ENCODE results near the gene SPOPL.

Gene SPOPL

DNA sequence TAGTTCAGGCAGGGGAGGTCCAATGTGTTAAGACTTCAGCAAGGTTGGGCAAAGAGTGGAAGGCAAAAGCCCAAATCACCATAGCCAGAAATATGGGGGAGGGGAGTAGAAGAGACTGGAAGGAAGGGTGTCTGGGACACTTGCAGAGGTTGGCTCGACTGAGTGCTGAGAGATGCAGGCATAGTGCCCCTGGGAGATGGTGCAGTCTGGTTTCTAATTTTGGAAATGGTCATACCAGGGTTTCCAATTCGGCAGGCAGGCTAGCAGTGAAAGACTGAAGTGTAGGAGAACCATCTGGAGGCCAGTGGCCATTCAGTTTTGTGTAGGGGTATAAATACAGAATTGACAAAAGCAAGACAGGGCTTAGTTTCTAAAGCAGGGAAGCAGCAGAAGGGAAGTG, 6.2 kb upstream of the SPOPL start:
- Histone ChIP-seq H3K4me3 (ENCODE audit: low read length) (no peak overlapping the region), H3K4me1 (ENCODE audit: control insufficient read depth, insufficient read depth, low read length) (peaks cover 10% of the 10 kb centered on the region), H3K27me3 (replicated peaks; ENCODE audit: control insufficient read depth, insufficient read depth, low read length) (no peaks in the 10 kb centered on the region), H3K9ac (ENCODE audit: low read length) (no peak overlapping the region), H3K9me3 (ENCODE audit: control insufficient read depth, low read length) (no peaks in the 10 kb centered on the region), H3K36me3 (ENCODE audit: control insufficient read depth, insufficient read depth, low read length, severe bottlenecking) (no peaks in the 10 kb centered on the region)
- DNase-seq (ENCODE audit: low read depth): no peak

- DNase-seq (ENCODE audit: low read depth): no peak
Measured at GRCh38 chr2:138496096-138496651, 5.4 kb upstream of the SPOPL start.

GRCh38 chr2:138497294-138497693, 4.3 kb upstream of the SPOPL start:
- Histone ChIP-seq H3K9me3 (ENCODE audit: control insufficient read depth, low read length) (no peaks in the 10 kb centered on the region), H3K27me3 (replicated peaks; ENCODE audit: control insufficient read depth, insufficient read depth, low read length) (no peaks in the 10 kb centered on the region), H3K9ac (ENCODE audit: low read length) (no peak overlapping the region), H3K4me1 (ENCODE audit: control insufficient read depth, insufficient read depth, low read length) (peaks cover 17% of the 10 kb centered on the region), H3K36me3 (ENCODE audit: control insufficient read depth, insufficient read depth, low read length, severe bottlenecking) (no peaks in the 10 kb centered on the region), H3K4me3 (ENCODE audit: low read length) (no peak overlapping the region)
- no peak for DNase-seq (ENCODE audit: low read depth)

More at GRCh38 chr2:138496096-138496651, 5.4 kb upstream of the SPOPL start:
- Histone ChIP-seq H3K27me3 (replicated peaks; ENCODE audit: control insufficient read depth, insufficient read depth, low read length) (no peaks in the 10 kb centered on the region), H3K4me3 (ENCODE audit: low read length) (no peak overlapping the region), H3K36me3 (ENCODE audit: control insufficient read depth, insufficient read depth, low read length, severe bottlenecking) (no peaks in the 10 kb centered on the region), H3K4me1 (ENCODE audit: control insufficient read depth, insufficient read depth, low read length) (peaks cover 17% of the 10 kb centered on the region), H3K9me3 (ENCODE audit: control insufficient read depth, low read length) (no peaks in the 10 kb centered on the region), H3K9ac (ENCODE audit: low read length) (no peak overlapping the region)

DNA sequence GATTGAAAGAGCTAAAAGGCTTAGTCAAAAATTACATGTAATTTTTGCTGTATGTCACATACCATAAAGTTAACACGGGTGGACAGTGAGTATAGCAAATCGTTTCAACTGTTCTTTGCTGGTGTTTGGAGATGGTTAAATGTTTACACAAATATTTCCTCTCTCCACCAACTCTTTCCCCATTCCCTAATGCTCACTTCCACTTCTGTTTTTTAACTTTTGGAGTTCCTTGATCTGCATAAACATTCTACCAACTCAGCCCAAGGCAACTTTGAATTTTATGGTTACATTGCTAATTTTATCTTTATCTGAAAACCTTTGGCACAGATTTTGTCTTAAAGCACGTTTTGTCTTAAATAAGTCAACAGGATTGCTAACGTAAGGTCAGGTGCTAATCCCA, 1.9 kb upstream of the SPOPL start:
- H3K4me1 ChIP-seq (ENCODE audit: control insufficient read depth, insufficient read depth, low read length): peaks cover 29% of the 10 kb centered on the region
- no peaks in the 10 kb centered on the region for H3K9me3 ChIP-seq (ENCODE audit: control insufficient read depth, low read length)
- no peak overlapping the region for H3K9ac ChIP-seq (ENCODE audit: low read length)
- no peaks in the 10 kb centered on the region for H3K36me3 ChIP-seq (ENCODE audit: control insufficient read depth, insufficient read depth, low read length, severe bottlenecking)
- DNase-seq (ENCODE audit: low read depth): no peak
- H3K27me3 ChIP-seq (replicated peaks; ENCODE audit: control insufficient read depth, insufficient read depth, low read length): no peaks in the 10 kb centered on the region
- H3K4me3 ChIP-seq (ENCODE audit: low read length): no peak overlapping the region

DNA sequence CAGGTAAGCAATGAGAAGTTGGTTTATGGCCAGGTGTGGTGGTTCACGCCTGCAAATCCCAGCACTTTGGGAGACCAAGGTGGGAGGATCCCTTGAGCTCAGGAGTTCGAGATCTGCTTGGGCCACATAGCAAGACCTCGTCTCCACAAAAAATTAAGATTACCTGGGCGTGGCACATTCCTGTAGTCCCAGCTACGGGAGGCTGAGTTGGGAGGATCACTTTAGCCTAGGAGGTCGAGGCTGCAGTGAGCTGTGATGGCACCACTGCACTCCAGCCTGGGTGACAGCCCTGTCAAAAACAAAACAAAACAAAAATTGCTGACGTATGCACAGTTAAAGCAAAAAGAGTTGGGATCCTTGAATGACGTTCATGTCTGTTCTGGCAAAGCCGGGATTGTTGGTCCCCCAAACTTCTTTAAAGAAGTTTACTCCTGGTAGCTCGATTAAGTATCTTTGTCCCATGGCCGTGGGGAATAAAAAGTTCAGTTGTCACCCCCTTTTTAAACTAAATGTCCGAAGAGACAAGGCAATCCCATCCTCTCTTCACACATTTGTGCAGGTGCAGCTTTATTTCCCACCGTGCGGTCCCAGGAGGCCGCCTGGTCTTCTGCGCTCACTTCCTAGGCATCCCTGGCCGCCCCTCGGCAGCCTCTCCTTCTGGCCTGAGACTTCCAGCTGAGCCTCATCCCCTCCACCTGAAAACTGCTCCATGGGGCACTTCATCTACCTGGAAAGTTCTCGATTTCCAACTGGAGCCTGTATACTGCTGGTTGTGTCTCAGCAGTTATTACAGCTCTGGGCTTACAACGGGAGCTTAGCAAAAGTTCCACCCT, 762 bp upstream of the SPOPL start:
- Histone ChIP-seq H3K4me1 (ENCODE audit: control insufficient read depth, insufficient read depth, low read length) (peaks cover 26% of the 10 kb centered on the region), H3K9me3 (ENCODE audit: control insufficient read depth, low read length) (no peaks in the 10 kb centered on the region), H3K27me3 (replicated peaks; ENCODE audit: control insufficient read depth, insufficient read depth, low read length) (no peaks in the 10 kb centered on the region), H3K36me3 (ENCODE audit: control insufficient read depth, insufficient read depth, low read length, severe bottlenecking) (no peaks in the 10 kb centered on the region), H3K4me3 (ENCODE audit: low read length) (peak overlapping the region; percentile 90), H3K9ac (ENCODE audit: low read length) (peak overlapping the region; percentile 93)
- no peak for DNase-seq (ENCODE audit: low read depth)

DNA sequence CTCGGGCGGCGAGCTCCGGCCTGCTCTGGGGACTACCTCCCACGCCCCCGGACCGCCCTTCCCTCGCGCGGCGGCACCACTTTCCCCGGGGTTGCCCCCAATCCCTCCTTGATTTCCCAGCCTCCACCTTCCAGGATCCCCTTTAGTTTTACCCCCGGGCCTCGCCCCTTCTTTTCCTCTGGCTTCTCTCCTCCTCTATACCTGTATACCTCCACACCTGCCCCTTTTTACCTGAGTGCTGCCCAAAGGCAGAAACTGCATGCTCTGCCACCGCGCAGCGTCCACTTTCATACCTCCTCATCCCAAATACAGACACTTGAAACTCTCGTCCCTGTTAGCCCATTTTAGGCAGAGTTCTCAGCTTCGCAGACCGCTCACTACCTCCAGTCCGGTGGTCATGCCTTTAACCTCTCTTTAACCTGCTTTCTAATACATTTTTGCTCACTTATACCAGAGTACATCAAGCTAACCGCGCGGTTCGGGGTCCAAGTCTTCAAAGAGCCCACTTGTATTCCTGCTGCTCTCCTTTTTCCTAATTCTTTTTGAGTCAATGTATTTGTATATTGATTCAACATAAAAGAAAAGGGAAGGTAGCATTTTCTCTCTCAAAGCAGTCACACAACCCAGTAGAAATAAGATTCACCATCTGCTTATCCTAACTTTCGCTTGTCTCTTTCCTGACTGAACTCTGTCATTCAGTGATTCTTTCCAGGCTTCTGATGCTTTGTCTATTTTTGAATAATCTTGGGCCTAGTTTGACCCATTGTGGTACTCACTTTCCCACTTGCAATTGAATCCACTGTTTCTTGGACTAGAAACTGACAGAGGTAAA, 901 bp downstream of the SPOPL start:
- no peaks in the 10 kb centered on the region for H3K9me3 ChIP-seq (ENCODE audit: control insufficient read depth, low read length)
- peaks cover 28% of the 10 kb centered on the region for H3K4me1 ChIP-seq (ENCODE audit: control insufficient read depth, insufficient read depth, low read length)
- peak; percentile 50 for DNase-seq (ENCODE audit: low read depth)
- H3K4me3 ChIP-seq (ENCODE audit: low read length): peak overlapping the region; percentile 86
- H3K36me3 ChIP-seq (ENCODE audit: control insufficient read depth, insufficient read depth, low read length, severe bottlenecking): no peaks in the 10 kb centered on the region
- H3K27me3 ChIP-seq (replicated peaks; ENCODE audit: control insufficient read depth, insufficient read depth, low read length): no peaks in the 10 kb centered on the region
- H3K9ac ChIP-seq (ENCODE audit: low read length): peak overlapping the region; percentile 82

DNA sequence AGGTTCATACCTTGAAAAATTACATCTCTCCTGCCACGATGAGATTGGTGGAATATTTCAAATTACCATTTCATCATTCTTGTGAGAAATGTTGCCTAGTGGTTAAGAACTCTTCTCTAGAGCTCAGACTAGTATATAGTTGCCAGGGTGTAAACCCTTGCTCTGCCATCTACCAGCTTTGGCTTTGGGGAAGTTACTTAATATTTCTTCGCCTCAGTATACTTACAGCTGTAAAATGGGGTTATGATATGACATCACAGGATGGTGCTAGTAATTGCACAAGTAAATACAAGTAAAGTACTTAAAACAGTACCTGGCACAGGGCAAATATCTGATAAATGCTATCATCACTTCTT, 1.5 kb downstream of the SPOPL start:
- Histone ChIP-seq H3K27me3 (replicated peaks; ENCODE audit: control insufficient read depth, insufficient read depth, low read length) (no peaks in the 10 kb centered on the region), H3K4me3 (ENCODE audit: low read length) (peak overlapping the region; percentile 86), H3K9me3 (ENCODE audit: control insufficient read depth, low read length) (no peaks in the 10 kb centered on the region), H3K36me3 (ENCODE audit: control insufficient read depth, insufficient read depth, low read length, severe bottlenecking) (no peaks in the 10 kb centered on the region), H3K4me1 (ENCODE audit: control insufficient read depth, insufficient read depth, low read length) (peaks cover 28% of the 10 kb centered on the region), H3K9ac (ENCODE audit: low read length) (peak overlapping the region; percentile 82)
- DNase-seq (ENCODE audit: low read depth): no peak

DNA sequence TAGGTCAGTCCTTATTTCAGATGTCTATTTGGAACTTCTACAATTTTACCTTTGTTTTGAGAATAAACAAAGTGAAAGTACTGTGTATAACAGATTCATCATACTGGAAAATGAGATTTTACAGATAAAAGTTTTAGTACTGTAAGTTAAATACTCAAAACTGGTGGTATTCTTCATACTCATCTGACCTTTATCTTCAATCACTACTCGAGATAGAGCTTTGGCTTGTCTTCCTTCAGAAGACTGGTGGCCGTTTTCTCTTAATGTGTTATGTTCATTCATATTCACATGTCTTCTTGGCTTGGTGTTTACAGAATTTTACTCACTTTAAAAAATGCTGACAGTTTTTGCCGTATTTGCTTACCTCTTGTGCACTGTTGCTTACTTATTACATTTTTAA, 2.1 kb downstream of the SPOPL start:
- Histone ChIP-seq H3K9ac (ENCODE audit: low read length) (peak overlapping the region; percentile 82), H3K27me3 (replicated peaks; ENCODE audit: control insufficient read depth, insufficient read depth, low read length) (no peaks in the 10 kb centered on the region), H3K9me3 (ENCODE audit: control insufficient read depth, low read length) (no peaks in the 10 kb centered on the region), H3K4me3 (ENCODE audit: low read length) (peak overlapping the region; percentile 86), H3K36me3 (ENCODE audit: control insufficient read depth, insufficient read depth, low read length, severe bottlenecking) (no peaks in the 10 kb centered on the region), H3K4me1 (ENCODE audit: control insufficient read depth, insufficient read depth, low read length) (peaks cover 28% of the 10 kb centered on the region)
- peak; percentile 1 for DNase-seq (ENCODE audit: low read depth)

DNA sequence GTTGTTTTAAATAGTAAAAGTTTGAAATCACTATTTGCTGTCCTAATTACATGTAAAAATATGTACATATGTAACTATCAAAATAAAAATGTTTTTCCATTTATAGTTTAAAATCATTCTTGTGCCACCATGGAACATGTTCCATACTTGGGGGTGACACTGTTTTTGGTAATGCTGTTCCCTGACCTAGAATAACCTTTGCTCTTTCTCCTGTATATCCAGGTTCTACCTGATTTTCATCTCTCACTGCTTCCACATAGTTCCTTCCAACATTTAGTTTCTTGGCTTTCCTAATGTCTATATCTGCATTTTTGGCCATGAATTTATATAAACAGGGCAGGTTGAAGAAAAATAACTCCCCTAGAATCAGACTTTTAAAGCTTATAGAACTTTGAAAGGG, 2.5 kb downstream of the SPOPL start:
- H3K4me1 ChIP-seq (ENCODE audit: control insufficient read depth, insufficient read depth, low read length): peaks cover 28% of the 10 kb centered on the region

DNA sequence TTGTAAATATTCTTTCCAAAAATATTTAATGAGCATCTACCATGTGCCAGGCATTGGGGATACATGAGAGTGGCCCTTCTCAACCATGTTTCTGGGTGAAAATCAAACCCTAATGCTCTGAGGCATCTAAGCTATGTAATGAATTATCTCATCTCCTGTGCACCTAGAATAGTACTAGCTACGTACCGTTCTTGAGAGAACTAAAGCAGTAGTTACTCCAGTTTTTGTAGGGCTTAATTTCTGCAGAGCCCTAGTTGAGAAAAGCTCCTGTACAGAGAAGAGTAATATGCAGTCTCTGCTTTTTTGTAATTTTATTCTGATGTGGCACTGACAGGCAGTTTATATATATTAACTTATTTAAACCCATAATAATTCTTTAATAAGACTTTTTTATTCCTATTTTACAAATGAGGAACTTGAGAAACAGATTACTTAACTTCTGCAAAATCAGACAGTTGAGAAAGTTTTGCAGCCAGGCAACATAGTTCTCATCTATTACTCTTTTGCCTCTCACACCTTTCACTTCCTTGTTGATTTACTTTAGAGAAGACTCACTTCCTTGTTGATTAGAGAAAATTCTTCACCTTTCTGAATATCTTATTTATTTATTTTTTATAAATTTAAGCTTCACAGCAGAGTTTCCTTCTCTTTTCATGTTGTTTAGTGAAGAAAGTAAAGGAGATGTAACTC, 3.1 kb downstream of the SPOPL start:
- H3K4me3 ChIP-seq (ENCODE audit: low read length): peak overlapping the region; percentile 86
- H3K27me3 ChIP-seq (replicated peaks; ENCODE audit: control insufficient read depth, insufficient read depth, low read length): no peaks in the 10 kb centered on the region
- H3K4me1 ChIP-seq (ENCODE audit: control insufficient read depth, insufficient read depth, low read length): peaks cover 28% of the 10 kb centered on the region
- DNase-seq (ENCODE audit: low read depth): no peak
- no peak overlapping the region for H3K9ac ChIP-seq (ENCODE audit: low read length)
- H3K36me3 ChIP-seq (ENCODE audit: control insufficient read depth, insufficient read depth, low read length, severe bottlenecking): no peaks in the 10 kb centered on the region
- no peaks in the 10 kb centered on the region for H3K9me3 ChIP-seq (ENCODE audit: control insufficient read depth, low read length)

More for the DNA sequence above, 2.5 kb downstream of the SPOPL start:
- Histone ChIP-seq H3K9me3 (ENCODE audit: control insufficient read depth, low read length) (no peaks in the 10 kb centered on the region), H3K4me3 (ENCODE audit: low read length) (peak overlapping the region; percentile 86), H3K27me3 (replicated peaks; ENCODE audit: control insufficient read depth, insufficient read depth, low read length) (no peaks in the 10 kb centered on the region), H3K36me3 (ENCODE audit: control insufficient read depth, insufficient read depth, low read length, severe bottlenecking) (no peaks in the 10 kb centered on the region), H3K9ac (ENCODE audit: low read length) (peak overlapping the region; percentile 82)
- DNase-seq (ENCODE audit: low read depth): no peak

- peaks cover 20% of the 10 kb centered on the region for H3K4me1 ChIP-seq (ENCODE audit: control insufficient read depth, insufficient read depth, low read length)
- H3K4me3 ChIP-seq (ENCODE audit: low read length): no peak overlapping the region
- H3K27me3 ChIP-seq (replicated peaks; ENCODE audit: control insufficient read depth, insufficient read depth, low read length): no peaks in the 10 kb centered on the region
- H3K9ac ChIP-seq (ENCODE audit: low read length): no peak overlapping the region
- H3K9me3 ChIP-seq (ENCODE audit: control insufficient read depth, low read length): no peaks in the 10 kb centered on the region
- DNase-seq (ENCODE audit: low read depth): no peak
- no peaks in the 10 kb centered on the region for H3K36me3 ChIP-seq (ENCODE audit: control insufficient read depth, insufficient read depth, low read length, severe bottlenecking)
Measured at GRCh38 chr2:138507267-138507666, 5.7 kb downstream of the SPOPL start.

Measured in adipocyte (in vitro differentiated cells).